HG02884 (cell line): Measurements from ENCODE around the gene OR2V1.
"Not testable (repeated sequence)": the region's sequence is repeated elsewhere in the genome, so short reads cannot be mapped to it uniquely, and the experiment has no call there.

ENCODE experiments used
- ATAC-seq: cut with Tn5 transposase; IDR thresholded peaks from one replicate; pipeline ENCODE4 v1.9.1; 2021; ENCODE audit warnings: mild to moderate bottlenecking, moderate library complexity; ENCODE audit not compliant: unreplicated experiment

Gene OR2V1

DNA sequence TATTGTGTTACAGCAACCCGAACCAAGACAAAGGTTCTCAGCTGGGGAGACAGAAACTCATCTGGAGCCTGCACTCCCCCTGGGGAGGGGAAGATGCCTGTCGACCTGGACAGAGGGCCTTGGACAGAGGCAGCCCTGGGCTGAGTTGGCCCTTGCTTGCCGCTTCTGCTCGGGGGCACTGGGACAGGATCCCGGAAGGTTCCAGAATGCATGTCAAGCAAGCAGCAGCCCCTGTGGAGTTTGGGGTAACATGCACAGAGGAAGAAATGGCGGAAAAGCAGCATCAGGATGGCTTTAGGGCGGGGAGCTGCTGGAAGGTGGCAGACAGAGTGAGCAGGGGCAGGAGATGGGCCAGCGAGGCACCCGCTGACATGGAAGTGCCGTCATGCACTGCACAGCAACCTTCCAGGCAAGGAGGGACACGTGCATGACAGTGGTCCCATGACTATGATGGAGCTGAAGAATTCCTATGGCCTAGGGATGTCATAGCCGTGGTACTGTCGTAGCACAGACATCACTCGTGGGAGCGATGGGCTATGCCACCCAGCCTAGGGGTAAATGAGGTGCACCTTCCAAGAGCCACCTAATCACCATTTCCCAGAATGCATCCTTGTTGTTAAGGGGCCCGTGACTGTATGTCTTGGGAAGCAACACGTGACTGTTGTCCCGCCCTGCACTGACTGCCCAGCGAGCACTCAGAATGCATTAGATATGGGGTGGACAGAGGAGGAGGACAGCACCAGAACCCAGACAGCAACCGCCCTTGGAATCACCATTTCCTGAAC, 26.2 kb downstream of the OR2V1 start:
- not testable (repeated sequence) for ATAC-seq

DNA sequence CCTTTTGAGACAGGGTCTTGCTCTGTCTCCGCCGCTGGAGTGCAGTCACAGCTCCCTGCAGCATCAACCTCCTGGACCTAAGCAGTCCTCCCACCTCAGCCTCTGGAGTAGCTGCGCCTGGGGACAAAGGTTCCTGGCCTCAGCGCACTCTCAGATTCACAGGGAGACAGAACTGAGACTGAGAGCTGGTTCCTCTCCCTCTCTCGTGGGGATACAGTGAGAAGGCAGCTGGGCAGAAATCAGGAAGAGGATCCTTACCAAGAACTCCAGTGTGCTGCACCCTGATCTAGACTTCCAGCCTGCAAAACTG, 26.8 kb downstream of the OR2V1 start:
- not testable (repeated sequence) for ATAC-seq

DNA sequence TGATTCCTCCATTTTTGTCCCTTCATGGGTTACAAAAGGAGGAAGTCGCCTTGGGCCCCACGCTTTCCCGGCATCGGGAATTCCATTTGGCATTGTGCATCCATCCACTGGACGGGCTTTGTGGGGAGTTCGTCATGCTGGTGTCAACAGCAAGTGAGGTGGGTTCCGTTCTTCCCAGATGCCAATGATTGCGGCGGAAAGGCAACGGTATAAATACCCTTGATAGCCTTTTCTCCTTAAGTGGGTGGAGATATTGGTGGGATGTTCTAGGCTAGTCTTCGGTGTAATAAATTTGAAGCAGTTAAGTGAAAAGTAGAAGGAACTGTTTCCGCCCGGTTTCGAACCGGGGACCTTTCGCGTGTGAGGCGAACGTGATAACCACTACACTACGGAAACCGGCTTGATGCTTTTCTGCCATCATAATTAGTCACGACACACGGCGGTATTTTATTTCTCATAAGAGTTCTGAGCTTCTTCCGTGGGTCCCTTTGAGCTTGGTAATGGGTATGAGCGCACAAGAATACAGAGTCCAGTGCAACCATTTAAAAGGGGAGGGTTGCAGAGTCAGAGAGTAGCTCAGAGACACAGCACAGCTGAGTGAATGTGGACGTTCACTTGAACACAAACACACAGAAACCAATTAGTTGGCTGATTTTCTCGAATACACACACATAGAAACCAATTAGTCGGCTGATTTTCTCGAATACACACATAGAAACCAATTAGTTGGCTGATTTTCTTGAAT, 28.9 kb downstream of the OR2V1 start:
- not testable (repeated sequence) for ATAC-seq

DNA sequence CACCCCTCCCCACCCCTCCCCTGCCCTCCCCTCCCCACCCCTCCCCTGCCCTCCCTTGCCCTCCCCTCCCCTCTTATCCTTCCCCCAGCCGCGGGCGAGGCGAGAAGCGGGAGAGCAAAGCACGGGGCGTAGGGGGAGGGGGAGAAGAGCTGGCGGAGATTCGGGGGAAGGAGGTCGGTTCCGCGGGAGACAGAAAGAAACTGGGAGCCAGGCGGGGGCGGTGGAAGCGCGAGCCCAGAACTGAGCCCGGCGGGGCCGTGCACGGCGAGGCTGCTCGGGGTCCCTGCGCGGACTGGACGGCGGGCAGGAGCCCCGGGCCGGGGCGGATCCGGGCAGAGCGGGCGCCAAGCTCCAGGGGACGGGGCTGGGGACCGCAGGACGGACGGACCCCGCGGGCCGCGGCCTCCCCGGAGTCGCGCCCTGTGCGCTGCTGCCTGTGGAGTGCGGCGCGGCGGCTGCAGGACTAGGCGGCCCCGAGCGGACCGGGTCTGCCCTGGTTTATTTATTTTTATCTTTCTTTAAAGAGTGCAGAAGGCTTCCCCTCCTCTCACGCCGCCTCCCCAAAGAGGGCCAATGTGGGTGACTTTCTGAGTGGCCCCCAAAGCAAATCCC, 29.8 kb downstream of the OR2V1 start:
- not testable (repeated sequence) for ATAC-seq

DNA sequence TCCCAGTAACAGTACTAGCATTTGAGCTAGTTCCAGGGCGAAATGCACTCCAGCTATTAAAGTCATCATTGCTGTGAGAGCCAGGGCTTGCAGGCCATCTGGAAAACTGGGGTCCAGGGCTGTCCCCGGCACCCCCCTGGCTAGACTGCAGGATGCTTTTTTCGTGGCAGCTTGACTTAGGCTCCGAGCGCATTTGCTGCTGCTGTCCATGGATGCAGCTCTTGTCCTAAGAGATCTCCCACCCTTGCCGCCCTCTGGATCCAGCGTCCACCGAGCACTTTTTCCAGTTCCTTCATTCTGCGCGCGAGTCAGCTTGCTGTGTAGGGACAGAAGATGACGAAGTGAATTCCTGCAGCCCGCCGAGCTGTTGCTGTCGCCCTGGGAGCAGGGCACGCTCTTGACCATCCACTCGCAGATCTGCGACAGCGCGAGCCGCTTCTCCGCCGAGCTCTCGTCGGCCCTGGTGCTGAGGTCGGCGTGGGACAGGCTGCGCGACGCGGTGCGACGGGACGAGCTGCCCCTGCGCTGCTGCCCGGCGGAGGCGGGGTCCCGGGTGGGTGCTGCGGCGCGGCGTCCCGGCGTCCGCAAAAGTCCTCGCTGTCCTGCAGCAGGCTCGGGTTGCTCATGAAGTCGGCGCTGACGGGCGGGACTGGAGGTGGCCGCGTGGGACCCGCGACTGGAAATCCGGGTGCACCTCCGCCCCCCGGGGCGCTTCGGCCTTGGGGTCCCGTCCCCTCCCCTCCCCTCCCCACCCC, 30.7 kb downstream of the OR2V1 start:
- no peak for ATAC-seq

DNA sequence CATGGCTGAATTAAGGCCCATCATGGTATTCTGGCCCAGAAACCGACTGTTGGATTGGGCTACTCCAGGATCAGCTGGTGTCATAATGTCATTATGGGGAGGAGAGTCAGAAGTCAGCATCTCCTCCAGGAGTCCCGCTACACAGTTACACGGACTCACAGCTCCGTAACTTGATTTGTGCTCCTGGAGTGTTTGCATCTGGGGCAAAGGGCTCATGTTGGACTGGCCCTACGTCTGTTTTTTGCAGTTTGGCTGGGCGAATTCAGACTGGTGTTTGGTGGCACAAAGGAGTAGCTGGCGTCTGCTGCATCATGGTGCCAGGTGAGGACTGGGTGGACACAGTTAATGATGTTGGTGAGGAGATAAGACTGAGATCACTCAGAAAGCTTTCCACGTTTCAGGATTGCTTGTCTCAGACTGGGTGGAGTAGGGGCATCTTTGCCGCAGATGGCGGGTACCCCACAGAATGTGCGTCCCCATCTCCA, 31.3 kb downstream of the OR2V1 start:
- no peak for ATAC-seq

DNA sequence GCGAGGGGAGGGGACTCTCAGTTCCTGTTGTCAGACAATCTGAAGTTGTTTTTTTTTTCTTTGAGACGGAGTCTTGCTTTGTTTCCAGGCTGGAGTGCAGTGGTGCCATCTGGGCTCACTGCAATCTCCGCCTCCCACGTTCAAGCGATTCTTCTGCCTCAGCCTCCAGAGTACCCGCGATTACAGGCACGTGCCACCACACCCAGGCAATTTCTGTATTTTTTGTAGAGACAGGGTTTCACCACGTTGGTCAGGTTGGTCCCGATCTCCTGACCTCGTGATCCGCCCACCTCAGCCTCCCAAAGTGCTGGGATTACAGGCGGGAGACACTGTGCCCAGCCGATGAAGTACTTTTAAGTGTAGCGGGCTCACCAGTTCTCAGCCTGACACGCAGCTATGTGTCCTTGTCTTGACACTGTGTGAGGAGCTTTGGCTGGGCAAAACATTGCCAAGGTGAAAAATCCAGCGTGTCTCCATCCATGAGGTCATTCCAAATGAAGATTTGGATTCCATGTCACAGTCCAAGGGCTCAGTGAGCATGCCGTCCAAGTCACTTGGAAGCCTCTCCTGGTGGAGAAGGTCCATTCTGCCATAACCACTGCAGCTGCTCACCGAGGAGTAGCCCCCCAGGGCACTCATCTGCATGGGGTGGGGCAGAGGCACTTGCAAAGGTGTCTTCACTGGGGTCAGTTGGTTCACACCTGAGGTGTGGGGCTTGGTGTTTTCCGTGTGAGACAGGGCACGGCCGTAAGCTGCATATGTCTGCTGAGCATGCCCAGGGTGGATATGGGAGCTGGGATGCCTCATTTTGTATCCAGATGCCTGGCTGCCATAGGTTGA, 32.0 kb downstream of the OR2V1 start:
- ATAC-seq = no peak

DNA sequence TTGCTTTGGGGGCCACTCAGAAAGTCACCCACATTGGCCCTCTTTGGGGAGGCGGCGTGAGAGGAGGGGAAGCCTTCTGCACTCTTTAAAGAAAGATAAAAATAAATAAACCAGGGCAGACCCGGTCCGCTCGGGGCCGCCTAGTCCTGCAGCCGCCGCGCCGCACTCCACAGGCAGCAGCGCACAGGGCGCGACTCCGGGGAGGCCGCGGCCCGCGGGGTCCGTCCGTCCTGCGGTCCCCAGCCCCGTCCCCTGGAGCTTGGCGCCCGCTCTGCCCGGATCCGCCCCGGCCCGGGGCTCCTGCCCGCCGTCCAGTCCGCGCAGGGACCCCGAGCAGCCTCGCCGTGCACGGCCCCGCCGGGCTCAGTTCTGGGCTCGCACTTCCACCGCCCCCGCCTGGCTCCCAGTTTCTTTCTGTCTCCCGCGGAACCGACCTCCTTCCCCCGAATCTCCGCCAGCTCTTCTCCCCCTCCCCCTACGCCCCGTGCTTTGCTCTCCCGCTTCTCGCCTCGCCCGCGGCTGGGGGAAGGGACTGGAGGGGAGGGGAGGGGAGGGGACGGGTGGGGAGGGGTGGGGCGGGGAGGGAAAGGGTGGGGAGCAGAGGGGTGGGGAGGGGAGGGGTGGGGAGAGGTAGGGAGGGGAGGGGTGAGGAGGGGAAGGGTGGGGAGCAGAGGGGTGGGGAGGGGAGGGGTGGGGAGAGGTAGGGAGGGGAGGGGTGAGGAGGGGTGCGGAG, 33.0 kb downstream of the OR2V1 start:
- ATAC-seq = not testable (repeated sequence)

DNA sequence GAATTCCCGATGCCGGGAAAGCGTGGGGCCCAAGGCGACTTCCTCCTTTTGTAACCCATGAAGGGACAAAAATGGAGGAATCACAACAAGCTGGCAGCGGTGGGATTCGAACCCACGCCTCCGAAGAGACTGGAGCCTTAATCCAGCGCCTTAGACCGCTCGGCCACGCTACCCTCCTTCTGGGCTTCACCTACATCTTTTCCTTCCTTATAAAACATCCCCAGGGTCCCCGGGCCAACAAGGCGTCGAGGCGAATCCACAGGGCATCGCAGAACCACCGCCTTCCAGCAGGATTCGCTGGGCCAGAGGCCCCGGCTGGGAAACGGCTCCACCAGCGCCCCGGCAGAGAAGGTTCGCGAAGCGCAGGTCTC, 33.6 kb downstream of the OR2V1 start:
- not testable (repeated sequence) for ATAC-seq

DNA sequence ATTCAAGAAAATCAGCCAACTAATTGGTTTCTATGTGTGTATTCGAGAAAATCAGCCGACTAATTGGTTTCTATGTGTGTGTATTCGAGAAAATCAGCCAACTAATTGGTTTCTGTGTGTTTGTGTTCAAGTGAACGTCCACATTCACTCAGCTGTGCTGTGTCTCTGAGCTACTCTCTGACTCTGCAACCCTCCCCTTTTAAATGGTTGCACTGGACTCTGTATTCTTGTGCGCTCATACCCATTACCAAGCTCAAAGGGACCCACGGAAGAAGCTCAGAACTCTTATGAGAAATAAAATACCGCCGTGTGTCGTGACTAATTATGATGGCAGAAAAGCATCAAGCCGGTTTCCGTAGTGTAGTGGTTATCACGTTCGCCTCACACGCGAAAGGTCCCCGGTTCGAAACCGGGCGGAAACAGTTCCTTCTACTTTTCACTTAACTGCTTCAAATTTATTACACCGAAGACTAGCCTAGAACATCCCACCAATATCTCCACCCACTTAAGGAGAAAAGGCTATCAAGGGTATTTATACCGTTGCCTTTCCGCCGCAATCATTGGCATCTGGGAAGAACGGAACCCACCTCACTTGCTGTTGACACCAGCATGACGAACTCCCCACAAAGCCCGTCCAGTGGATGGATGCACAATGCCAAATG, 34.1 kb downstream of the OR2V1 start:
- ATAC-seq = not testable (repeated sequence)

DNA sequence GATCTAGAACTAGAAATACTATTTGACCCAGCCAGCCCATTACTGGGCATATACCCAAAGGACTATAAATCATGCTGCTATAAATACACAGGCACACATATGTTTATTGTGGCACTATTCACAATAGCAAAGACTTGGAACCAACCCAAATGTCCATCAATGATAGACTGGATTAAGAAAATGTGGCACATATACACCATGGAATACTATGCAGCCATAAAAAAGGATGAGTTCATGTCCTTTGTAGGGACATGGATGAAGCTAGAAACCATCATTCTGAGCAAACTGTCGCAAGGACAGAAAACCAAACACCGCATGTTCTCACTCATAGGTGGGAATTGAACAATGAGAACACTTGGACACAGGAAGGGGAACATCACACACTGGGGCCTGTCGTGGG, 35.8 kb downstream of the OR2V1 start:
- ATAC-seq = not testable (repeated sequence)

DNA sequence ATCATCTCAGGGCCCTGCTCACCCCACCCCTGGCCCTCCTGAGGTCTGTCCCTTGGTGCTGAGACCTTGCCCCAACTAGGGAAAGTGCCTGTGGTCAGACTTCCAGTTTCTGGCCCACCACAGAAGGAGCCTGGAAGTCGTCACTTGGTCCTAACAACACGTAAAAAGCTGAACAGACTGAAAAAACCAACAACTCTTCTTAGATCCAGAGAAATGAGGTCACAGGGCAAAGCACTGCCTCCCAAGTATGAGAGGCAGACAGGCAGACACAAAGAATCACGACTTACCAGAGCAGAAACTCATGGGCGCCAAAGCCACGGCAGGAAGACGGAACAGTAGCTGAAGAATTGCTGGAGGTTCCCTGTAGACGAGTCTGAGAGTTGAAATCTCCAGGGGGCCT, 38.5 kb downstream of the OR2V1 start:
- no peak for ATAC-seq

DNA sequence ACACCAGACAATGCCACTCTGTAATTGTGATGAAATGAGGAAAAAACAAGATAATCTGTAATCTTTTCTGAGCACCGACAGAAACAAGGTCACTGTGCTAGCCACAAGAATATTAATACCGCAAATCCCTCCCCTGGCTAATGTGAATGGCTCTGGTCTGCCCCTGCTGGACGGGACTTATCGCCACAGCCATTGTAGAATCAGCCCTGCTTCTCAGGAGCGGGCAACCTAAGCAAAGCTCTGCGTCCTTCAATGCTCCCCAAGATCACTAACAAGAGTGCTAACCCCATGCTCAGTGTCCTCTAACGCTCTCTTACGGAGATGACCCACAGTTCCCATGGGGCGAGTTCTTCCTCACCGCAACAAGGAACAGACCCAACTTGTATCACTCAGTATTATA, 42.7 kb downstream of the OR2V1 start:
- no peak for ATAC-seq

DNA sequence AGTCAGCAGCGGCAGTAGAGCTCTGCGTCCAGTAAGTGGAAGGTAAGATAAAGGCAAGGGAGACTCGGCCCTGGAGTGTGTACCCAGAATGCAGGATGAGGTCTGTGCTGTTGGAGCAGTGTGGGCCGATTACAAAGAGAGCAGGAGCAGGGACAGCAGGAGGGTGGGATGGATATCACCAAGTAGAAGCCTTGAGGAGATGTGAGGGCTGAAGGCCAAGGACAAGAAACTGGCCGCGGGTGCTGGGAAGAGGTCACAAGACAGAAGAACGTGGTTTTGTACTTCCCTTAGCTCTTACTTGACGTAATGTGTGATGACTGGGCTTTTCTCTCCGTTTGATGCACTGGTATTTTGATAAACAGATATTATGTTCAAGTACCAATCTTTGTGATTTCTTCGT, 43.7 kb downstream of the OR2V1 start:
- ATAC-seq = no peak

DNA sequence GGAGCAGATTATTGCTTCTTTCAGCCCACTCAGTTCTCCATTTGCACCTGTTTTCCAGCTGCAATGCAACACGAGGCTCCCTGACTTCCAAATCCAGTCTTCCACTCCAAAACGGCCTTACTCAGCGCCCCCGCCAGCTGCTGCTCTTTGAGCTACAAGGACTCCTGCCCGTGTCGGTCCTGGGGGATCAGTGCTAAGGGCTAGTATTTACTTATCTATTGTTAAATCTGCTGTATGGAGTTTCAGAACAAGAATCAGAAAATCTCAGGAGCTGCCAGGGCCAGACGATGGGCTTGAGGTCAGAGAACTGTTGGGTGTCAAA, 44.1 kb downstream of the OR2V1 start:
- no peak for ATAC-seq

DNA sequence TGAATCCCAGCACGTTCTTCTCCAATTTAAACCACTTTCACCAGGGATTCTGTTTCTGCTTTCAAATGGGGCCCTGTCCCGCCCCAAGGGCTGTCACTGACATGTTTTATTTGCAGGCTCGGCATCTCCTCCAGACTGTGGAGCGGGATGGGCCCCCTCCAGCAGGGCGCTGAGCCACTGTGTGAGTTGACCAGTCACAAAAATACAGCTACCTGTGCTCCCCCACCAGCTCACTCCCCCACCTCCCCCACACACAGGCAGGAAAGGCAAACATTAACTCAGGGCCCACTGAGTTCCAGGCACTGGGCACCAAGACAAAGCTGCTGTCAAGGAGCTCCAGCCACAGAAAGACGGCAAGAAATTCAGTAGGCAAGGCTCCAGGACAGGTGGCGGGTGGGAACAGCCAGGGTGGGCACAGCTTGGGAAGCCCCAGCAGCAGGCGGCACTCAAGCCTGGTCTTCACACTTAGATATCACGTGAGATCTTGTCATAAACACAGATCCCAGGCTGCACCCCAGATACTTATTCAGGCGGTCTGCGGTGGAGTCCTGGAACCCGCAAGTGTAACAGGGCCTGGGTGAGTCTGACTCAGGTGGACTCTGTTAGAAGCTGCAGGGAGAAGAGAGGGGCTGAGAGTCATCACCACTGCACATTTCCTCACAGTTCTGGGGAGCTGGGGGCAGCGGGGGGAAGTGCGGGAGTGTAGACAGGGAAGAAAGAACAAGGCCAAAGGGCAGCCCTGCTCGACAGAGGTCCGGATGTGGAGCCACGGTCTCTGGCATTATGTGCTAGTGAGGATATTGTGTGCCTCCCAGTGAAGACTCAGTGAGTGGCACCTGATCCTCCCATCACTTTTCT, 44.7 kb downstream of the OR2V1 start:
- no peak for ATAC-seq

DNA sequence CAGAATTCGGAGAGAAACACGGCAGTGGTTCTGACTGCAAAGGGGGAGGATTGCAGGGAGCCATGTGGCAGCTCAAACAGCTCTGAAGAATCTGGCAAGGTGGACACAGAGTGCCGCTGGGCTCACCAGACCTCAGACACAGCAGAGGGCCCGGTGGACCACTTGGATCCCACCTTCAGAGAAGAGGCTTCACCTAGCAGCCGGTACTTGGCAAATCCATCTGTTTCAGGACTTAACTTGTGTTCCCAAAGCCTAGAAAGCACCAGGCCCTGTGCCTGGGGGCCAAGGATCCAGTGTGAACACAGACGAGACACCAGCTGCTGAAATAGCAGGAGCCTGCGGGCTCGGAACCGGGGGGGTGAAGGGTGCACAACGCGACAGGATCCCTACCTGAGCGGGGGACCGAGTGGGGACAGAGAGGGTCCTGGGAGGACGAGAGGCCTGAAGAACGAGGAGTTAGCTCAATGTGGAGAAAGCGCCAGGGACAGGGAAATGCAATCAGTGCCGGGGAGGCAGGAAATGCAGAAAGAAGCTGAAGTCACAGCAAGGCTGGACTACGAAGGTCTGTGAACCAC, 46.3 kb downstream of the OR2V1 start:
- ATAC-seq = no peak

DNA sequence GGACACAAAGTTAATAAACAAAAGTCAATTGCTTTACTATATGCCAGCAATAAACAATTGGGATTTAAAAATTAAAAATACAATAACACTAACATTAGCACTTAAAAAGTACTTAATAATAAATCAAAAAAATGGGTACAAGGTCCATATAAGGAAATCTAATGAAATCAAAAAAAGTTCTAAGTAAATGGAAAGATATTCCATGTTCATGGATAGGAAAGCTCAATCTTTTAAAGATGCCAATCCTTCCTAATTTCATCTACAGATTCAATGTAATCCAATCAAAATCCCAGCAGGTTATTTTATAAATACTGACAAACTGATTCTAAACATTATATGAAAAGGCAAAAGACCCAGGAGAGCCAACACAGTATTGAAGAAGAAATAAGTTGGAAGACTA, 49.0 kb downstream of the OR2V1 start:
- no peak for ATAC-seq
